Colonic mucosa (tissue), 4 donors: ENCODE measurements around the gene NUDT12. TPM values are rescaled to one million over a fixed set of nuclear protein-coding genes. Genes with fewer than 3 reads are reported as not detected.

Experiments used
- DNase-seq: peaks from one replicate; pipeline ENCODE4 v3.0.0-alpha.2; 2020
- H3K27ac ChIP-seq: fragments of 200-600 bp; one replicate; pipeline ENCODE4 v1.8.0; 2021
- H3K27me3 ChIP-seq: fragments of 200-600 bp; one replicate; pipeline ENCODE4 v1.8.0; 2021
- H3K36me3 ChIP-seq: fragments of 200-600 bp; one replicate; pipeline ENCODE4 v1.8.0; 2021
- H3K4me1 ChIP-seq: fragments of 200-600 bp; one replicate; pipeline ENCODE4 v1.8.0; 2021; ENCODE audit warnings: mild to moderate bottlenecking
- H3K4me3 ChIP-seq: fragments of 200-600 bp; one replicate; pipeline ENCODE4 v1.8.0; 2021
- H3K9ac ChIP-seq, 2 donors: one replicate each; pipeline ENCODE4 v1.7.0; 2013; ENCODE audit warnings: control low read depth in 2 of 2, low read depth in 2 of 2, low read length in 2 of 2
- H3K9me3 ChIP-seq: fragments of 200-600 bp; one replicate; pipeline ENCODE4 v1.8.0; 2021
- intact Hi-C: fragments of 100-400 bp; cut with DNase I; formaldehyde crosslinking; loops from one replicate; pipeline ENCODE4 v1.14.1; 2022
- total RNA-seq, 2 donors: library from RNA; stranded (reverse); fragmentation: NEBNext Ultra II Directional in 1 of 2; extraction: Animal tissue kit (Norgen Biotek cat#: 25700) in 1 of 2; gene quantifications; one replicate each; pipeline ENCODE4 v1.2.1, GENCODE V29; 2021
- TF ChIP-seq, protein P1 (sequence below): fragments of 200-600 bp; IDR thresholded peaks from one replicate; pipeline ENCODE4 v1.8.0; 2022; ENCODE audit warnings: antibody characterized with exemption, mild to moderate bottlenecking
- donor health status: healthy.
- donor health status: DM: no; HTN: no; CAD: no.
- donor health status: DM: no; HTN: no; CAD: no.

The NUDT12 gene
- total RNA-seq, 2 donors from 2014 or later: 24.8 to 28.6 TPM

DNA sequence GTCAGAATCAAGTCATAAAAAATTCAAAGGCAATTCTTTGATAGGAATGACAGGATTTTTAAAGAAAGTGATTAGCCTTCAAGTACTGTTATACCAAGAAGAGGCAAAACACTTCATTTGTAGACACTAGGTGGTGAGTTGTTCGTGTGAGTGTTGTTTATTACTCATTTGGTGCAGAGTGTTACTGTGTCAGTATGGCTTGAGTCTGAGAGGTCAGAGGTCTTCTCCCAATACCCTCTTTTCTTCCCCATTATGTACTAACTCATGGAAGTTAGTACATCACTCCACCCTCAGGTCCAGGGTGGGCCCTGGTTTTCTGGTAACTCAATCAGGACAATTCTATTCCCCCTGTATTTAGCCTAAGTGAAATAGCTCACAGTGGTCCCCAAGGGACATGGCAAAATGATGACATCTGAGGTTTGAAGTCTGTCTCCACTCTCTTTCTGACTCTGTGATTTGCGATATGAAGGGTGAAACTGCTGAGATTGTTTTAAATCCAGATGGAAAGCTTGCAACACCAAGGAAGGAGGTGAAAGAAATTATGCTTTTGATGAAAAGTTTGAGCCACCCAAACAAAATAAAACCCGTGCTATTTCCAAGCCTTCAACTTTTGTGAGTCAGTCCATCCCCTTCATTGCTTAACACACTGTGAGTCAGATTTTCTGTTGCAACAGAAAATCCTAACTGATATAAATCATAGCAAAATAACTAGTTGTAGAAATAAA, 56.8 kb downstream of the NUDT12 start:
- H3K27ac ChIP-seq: no peak overlapping the region
- no peak for DNase-seq
- intact Hi-C loops: no loop called here

DNA sequence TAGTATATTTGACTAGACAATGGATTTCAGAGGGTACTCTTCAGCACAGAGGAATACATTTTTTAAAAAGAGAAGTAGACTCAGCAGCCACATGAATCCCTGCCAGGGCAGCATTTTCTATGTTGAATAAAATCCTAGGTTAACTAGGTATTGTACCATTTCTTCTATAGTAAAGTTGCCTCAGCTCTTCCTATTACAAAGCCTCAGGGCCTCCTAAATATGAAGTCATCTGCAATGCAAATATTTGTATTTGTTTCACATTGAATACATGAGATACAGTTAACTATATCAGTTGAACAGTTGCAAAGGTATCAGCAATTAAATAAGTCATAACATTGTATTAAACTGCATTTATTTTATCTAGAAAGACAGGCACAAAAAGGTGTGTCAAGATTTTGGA, 59.5 kb downstream of the NUDT12 start:
- TF ChIP-seq, protein P1, sequence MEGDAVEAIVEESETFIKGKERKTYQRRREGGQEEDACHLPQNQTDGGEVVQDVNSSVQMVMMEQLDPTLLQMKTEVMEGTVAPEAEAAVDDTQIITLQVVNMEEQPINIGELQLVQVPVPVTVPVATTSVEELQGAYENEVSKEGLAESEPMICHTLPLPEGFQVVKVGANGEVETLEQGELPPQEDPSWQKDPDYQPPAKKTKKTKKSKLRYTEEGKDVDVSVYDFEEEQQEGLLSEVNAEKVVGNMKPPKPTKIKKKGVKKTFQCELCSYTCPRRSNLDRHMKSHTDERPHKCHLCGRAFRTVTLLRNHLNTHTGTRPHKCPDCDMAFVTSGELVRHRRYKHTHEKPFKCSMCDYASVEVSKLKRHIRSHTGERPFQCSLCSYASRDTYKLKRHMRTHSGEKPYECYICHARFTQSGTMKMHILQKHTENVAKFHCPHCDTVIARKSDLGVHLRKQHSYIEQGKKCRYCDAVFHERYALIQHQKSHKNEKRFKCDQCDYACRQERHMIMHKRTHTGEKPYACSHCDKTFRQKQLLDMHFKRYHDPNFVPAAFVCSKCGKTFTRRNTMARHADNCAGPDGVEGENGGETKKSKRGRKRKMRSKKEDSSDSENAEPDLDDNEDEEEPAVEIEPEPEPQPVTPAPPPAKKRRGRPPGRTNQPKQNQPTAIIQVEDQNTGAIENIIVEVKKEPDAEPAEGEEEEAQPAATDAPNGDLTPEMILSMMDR: no peak
- H3K4me1 ChIP-seq: no peaks in the 10 kb centered on the region
- intact Hi-C loops: no loop called here
- H3K36me3 ChIP-seq: no peaks in the 10 kb centered on the region
- H3K27ac ChIP-seq: no peak overlapping the region
- no peak overlapping the region for H3K9ac ChIP-seq
- no peaks in the 10 kb centered on the region for H3K27me3 ChIP-seq
- no peak overlapping the region for H3K4me3 ChIP-seq
- no peaks in the 10 kb centered on the region for H3K9me3 ChIP-seq
- DNase-seq: no peak

More for the DNA sequence above, 56.8 kb downstream of the NUDT12 start:
- no peaks in the 10 kb centered on the region for H3K4me1 ChIP-seq
- H3K4me3 ChIP-seq: no peak overlapping the region
- no peaks in the 10 kb centered on the region for H3K27me3 ChIP-seq
- no peaks in the 10 kb centered on the region for H3K36me3 ChIP-seq
- H3K9me3 ChIP-seq: no peaks in the 10 kb centered on the region
- no peak overlapping the region for H3K9ac ChIP-seq
- TF ChIP-seq, protein P1: no peak

DNA sequence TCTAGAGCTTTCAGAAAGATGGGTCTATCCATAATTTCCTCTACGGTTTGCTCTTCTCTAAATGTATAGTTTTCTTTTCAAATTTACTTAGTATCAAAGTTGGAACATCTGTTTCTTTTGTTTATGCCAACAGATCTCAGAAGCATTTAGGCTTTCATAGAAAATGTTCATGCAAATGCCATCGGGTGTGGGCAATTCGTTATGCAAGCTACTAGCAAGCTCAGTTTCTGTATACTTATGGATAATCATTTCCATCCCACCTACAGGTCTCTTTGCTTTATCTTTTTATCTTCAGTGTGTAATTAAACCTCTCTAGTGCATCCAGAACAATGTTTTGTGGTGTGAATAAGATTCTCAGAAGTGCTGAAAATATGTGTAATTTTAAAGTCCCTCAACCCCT, 59.9 kb downstream of the NUDT12 start:
- Histone ChIP-seq H3K27me3 (no peaks in the 10 kb centered on the region), H3K9ac (no peak overlapping the region), H3K4me1 (no peaks in the 10 kb centered on the region), H3K4me3 (no peak overlapping the region), H3K9me3 (no peaks in the 10 kb centered on the region), H3K27ac (no peak overlapping the region), H3K36me3 (no peaks in the 10 kb centered on the region)
- intact Hi-C loops: no loop called here
- TF ChIP-seq, protein P1: no peak
- no peak for DNase-seq
